SK-N-MC (cell line): ENCODE data around the gene HDLBP.
"Not testable (repeated sequence)": the region's sequence is repeated elsewhere in the genome, so short reads cannot be mapped to it uniquely, and the experiment has no call there.

ENCODE experiments used
- DNase-seq: peaks from one replicate; pipeline ENCODE4 v3.0.0-alpha.2; 2011; ENCODE audit warnings: low read depth, low spot score
- H3K27ac ChIP-seq: fragments of 200-600 bp; sonication (generic); 2 replicates; pipeline ENCODE4 v1.5.1; 2016; ENCODE audit warnings: mixed run types
- H3K36me3 ChIP-seq: fragments of 200-600 bp; sonication (generic); 2 replicates; pipeline ENCODE4 v1.6.1; 2017; ENCODE audit warnings: antibody characterized with exemption, low read length, mixed read lengths; ENCODE audit not compliant: insufficient read depth
- H3K4me3 ChIP-seq: fragments of 200-600 bp; sonication (generic); 2 replicates; pipeline ENCODE4 v1.5.1; 2016
- H3K9ac ChIP-seq: fragments of 200-600 bp; sonication (generic); 2 replicates; pipeline ENCODE4 v1.8.0; 2017; ENCODE audit warnings: mixed run types, mixed read lengths; ENCODE audit not compliant: insufficient read length
- H3K9me3 ChIP-seq: fragments of 200-600 bp; sonication (generic); 2 replicates; pipeline ENCODE4 v1.6.1; 2017; ENCODE audit warnings: low read depth, mild to moderate bottlenecking, antibody characterized with exemption, low read length, moderate library complexity, mixed read lengths
- EZH2 ChIP-seq: fragments of 200-600 bp; sonication (generic); IDR thresholded peaks from one replicate; pipeline ENCODE4 v1.6.1; 2017; ENCODE audit warnings: antibody characterized with exemption
- FOXP2 ChIP-seq: optimal IDR thresholded peaks from 2 replicates; pipeline ENCODE3; 2011; ENCODE audit warnings: mild to moderate bottlenecking, moderate library complexity; ENCODE audit not compliant: insufficient read depth; ENCODE audit errors: extremely low read length, control extremely low read depth
- POLR2AphosphoS5 ChIP-seq: IDR thresholded peaks from 2 replicates; pipeline ENCODE4 v1.6.1; 2012; ENCODE audit warnings: mild to moderate bottlenecking, low read depth, low read length, borderline replicate concordance

The HDLBP gene

GRCh38 chr2:241302759-241303651 is 12.5 kb downstream of the HDLBP start:
- no peak overlapping the region for H3K4me3 ChIP-seq
- no peaks in the 10 kb centered on the region for H3K36me3 ChIP-seq
- no peaks in the 10 kb centered on the region for H3K9me3 ChIP-seq
- H3K27ac ChIP-seq = no peak overlapping the region
- TF ChIP-seq POLR2AphosphoS5 = no peak
- no peak for TF ChIP-seq FOXP2
- TF ChIP-seq EZH2 = no peak
- no peak overlapping the region for H3K9ac ChIP-seq
- no peak for DNase-seq

DNA sequence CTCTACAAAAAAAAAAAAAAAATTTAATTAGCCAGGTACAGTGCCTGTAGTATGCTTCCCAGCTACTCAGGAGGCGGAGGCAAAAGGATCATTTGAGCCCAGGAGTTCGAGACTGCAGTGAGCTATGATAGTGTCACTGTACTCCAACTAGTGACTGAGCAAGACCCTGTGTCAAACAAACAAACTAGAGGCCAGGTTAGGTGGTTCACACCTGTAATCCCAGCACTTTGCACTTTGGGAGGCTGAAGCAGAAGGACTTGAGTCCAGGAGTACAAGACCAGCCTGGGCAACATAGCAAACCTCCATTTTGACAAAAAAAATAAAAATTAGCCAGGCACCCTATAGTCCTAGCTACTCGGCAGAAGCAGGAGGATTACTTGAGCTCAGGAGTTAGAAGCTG is 13.4 kb downstream of the HDLBP start:
- no peaks in the 10 kb centered on the region for H3K9me3 ChIP-seq
- DNase-seq = no peak
- TF ChIP-seq POLR2AphosphoS5 (no peak), EZH2 (no peak), FOXP2 (no peak)
- H3K9ac ChIP-seq = no peak overlapping the region
- H3K36me3 ChIP-seq = peaks cover 6% of the 10 kb centered on the region
- no peak overlapping the region for H3K27ac ChIP-seq
- H3K4me3 ChIP-seq = no peak overlapping the region

DNA sequence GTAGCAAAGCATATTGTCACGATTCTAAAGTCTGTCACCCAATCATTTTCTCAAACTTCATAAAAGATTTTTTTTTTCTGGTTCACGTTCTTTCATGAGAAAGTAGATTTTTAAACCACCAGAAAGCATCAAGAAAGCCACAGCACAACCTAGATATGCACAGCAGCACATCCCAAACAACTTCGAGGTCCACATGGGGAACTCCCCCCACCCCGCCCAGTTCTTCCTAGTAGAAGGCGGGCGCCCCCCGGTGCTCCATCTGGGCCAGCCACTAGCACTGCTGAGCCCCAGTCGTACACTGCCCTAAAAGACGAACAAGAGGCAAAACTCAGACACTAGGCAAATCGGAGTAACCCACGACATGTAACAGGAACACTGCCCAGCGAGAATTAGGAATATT is 15.5 kb downstream of the HDLBP start:
- H3K36me3 ChIP-seq = peaks cover 13% of the 10 kb centered on the region
- TF ChIP-seq FOXP2 (no peak), POLR2AphosphoS5 (no peak)
- H3K9me3 ChIP-seq = no peaks in the 10 kb centered on the region
- H3K9ac ChIP-seq = no peak overlapping the region
- H3K4me3 ChIP-seq = no peak overlapping the region
- no peak overlapping the region for H3K27ac ChIP-seq
- no peak for DNase-seq

DNA sequence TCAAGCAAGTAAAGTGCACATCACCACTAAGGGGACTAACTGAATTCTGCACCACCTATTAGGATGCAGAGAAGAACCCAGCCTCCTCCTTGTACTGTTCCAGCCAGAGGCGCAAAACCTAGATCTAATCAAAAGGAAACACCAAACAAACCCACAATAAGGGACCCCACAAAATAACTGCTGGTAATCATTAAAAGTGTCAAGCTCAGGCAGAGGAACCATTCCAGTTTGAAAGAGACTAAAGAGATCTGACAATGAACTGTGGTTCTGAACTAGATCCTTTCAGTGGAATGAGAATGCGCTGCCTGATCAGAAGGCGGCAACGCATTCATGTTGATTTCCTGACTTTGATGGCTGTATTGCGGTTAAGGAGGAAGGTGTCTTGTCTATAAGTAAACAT is 16.8 kb downstream of the HDLBP start:
- no peaks in the 10 kb centered on the region for H3K9me3 ChIP-seq
- no peak overlapping the region for H3K9ac ChIP-seq
- no peak for DNase-seq
- H3K4me3 ChIP-seq = no peak overlapping the region
- no peak overlapping the region for H3K27ac ChIP-seq
- TF ChIP-seq EZH2 (no peak), FOXP2 (no peak), POLR2AphosphoS5 (no peak)
- peaks cover 13% of the 10 kb centered on the region for H3K36me3 ChIP-seq

DNA sequence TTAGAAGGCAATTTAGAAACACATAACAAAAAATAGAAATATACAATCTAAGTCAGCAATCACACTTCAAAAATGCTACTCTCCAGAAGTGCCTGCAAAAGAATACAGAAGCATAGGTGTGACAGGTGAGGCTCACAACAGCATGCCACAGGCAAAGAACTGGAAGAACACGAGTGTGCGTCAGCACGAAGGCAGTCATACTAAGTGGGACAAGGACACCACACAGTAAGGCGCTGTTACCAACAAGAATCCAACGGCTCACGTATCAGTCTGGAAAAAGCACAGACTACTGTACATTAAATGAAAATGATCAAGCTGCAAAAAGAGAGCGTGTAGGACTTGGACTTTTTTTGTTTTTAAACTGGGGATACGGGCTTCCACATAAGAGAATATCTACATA is 18.7 kb downstream of the HDLBP start:
- DNase-seq = no peak
- no peak overlapping the region for H3K9ac ChIP-seq

GRCh38 chr2:241295326-241296095 is 20.0 kb downstream of the HDLBP start:
- DNase-seq = no peak
- TF ChIP-seq POLR2AphosphoS5 = no peak
- no peak for TF ChIP-seq EZH2
- H3K27ac ChIP-seq = no peak overlapping the region
- H3K36me3 ChIP-seq = peaks cover 13% of the 10 kb centered on the region
- no peaks in the 10 kb centered on the region for H3K9me3 ChIP-seq
- no peak overlapping the region for H3K9ac ChIP-seq
- H3K4me3 ChIP-seq = no peak overlapping the region

More for the DNA sequence above, 18.7 kb downstream of the HDLBP start:
- H3K36me3 ChIP-seq = peaks cover 13% of the 10 kb centered on the region
- TF ChIP-seq EZH2 = no peak
- TF ChIP-seq FOXP2 = no peak
- TF ChIP-seq POLR2AphosphoS5 = no peak
- no peak overlapping the region for H3K27ac ChIP-seq
- no peaks in the 10 kb centered on the region for H3K9me3 ChIP-seq
- H3K4me3 ChIP-seq = no peak overlapping the region

DNA sequence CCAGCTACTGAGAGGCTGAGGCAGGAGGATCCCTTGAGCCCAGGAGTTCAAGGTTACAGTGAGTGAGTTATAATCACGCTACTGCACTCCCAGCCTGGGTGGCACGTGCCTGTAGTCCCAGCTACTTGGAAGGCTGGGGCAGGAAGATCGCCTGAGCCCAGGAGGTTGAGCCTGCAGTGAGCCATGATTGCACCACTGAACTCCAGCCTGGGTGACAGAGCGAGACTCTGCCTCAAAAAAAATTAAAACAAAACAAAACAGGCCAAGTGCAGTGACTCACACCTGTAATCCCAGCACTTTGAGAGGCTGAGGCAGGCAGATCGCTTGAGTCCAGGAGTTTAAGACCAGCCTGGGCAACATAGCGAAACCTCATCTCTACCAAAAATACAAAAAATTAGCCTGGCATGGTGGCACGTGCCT is 22.1 kb downstream of the HDLBP start:
- H3K27ac ChIP-seq, H3K9me3 ChIP-seq, H3K4me3 ChIP-seq, H3K9ac ChIP-seq, DNase-seq: not testable (repeated sequence)
- peaks cover 13% of the 10 kb centered on the region for H3K36me3 ChIP-seq

- no peak overlapping the region for H3K27ac ChIP-seq
- H3K36me3 ChIP-seq = peaks cover 6% of the 10 kb centered on the region
- no peak overlapping the region for H3K9ac ChIP-seq
- no peak overlapping the region for H3K4me3 ChIP-seq
- TF ChIP-seq FOXP2 (no peak), EZH2 (no peak), POLR2AphosphoS5 (no peak)
- no peak for DNase-seq
- H3K9me3 ChIP-seq = no peaks in the 10 kb centered on the region
These were observed 23.5 kb downstream of the HDLBP start for GRCh38 chr2:241291977-241292376.

GRCh38 chr2:241291153-241291552 is 24.3 kb downstream of the HDLBP start:
- H3K9ac ChIP-seq = no peak overlapping the region
- no peaks in the 10 kb centered on the region; the same call in 1 of the 2 replicates for H3K36me3 ChIP-seq
- TF ChIP-seq EZH2 (no peak), POLR2AphosphoS5 (no peak), FOXP2 (no peak)
- no peak for DNase-seq
- H3K27ac ChIP-seq = no peak overlapping the region
- H3K9me3 ChIP-seq = no peaks in the 10 kb centered on the region
- H3K4me3 ChIP-seq = no peak overlapping the region
